Calu3 (cell line): ENCODE results near the gene FARS2. TPM values are rescaled to one million over a fixed set of nuclear protein-coding genes. Genes with fewer than 3 reads are reported as not detected.

ENCODE experiments used
- BruUV-seq: library from RNA; stranded (reverse); fragments of 400-500 nt; replicated peaks from 2 replicates; lab custom pipeline; 2021; lab: Mats Ljungman, UMichigan
- CTCF ChIA-PET: fragments of 300-600 bp; sonication (Branson Sonifier 250); formaldehyde crosslinking; loops from one replicate; lab custom pipeline; 2022; ENCODE audit warnings: antibody characterized with exemption; lab: Charles Lee
- DNase-seq: peaks from one replicate; pipeline ENCODE4 v3.0.0; 2022
- H3K27ac Mint-ChIP-seq: one replicate; pipeline ENCODE4 v1.8.0; 2022; ENCODE audit warnings: mixed read lengths; ENCODE audit not compliant: unreplicated experiment
- H3K27me3 Mint-ChIP-seq: one replicate; pipeline ENCODE4 v1.8.0; 2022; ENCODE audit warnings: mixed read lengths; ENCODE audit not compliant: unreplicated experiment
- H3K36me3 Mint-ChIP-seq: one replicate; pipeline ENCODE4 v1.8.0; 2022; ENCODE audit warnings: mild to moderate bottlenecking, moderate library complexity, mixed read lengths; ENCODE audit not compliant: insufficient read depth, unreplicated experiment
- H3K4me1 Mint-ChIP-seq: one replicate; pipeline ENCODE4 v1.8.0; 2022; ENCODE audit warnings: mild to moderate bottlenecking, low read depth, mixed read lengths; ENCODE audit not compliant: unreplicated experiment
- H3K4me3 Mint-ChIP-seq: one replicate; pipeline ENCODE4 v1.8.0; 2022; ENCODE audit warnings: mild to moderate bottlenecking, low read depth, moderate library complexity, mixed read lengths; ENCODE audit not compliant: unreplicated experiment
- H3K9me3 Mint-ChIP-seq: one replicate; pipeline ENCODE4 v1.8.0; 2022; ENCODE audit warnings: low read depth, mixed read lengths; ENCODE audit not compliant: unreplicated experiment
- intact Hi-C: fragments of 100-400 bp; cut with micrococcal nuclease; formaldehyde crosslinking; loops from one replicate; pipeline ENCODE4 v1.10.0; 2022; ENCODE audit not compliant: unreplicated experiment
- total RNA-seq: library from RNA; stranded (reverse); gene quantifications from 2 replicates; pipeline ENCODE4 v1.2.3, GENCODE V29; 2022
- TF ChIP-seq, protein P1 (sequence below): fragments of 200-600 bp; IDR thresholded peaks from one replicate; pipeline ENCODE4 v1.8.0; 2022; ENCODE audit warnings: antibody characterized with exemption; ENCODE audit not compliant: unreplicated experiment

The FARS2 gene
- total RNA-seq, 1 experiment from 2014 or later = 13.4 TPM

DNA sequence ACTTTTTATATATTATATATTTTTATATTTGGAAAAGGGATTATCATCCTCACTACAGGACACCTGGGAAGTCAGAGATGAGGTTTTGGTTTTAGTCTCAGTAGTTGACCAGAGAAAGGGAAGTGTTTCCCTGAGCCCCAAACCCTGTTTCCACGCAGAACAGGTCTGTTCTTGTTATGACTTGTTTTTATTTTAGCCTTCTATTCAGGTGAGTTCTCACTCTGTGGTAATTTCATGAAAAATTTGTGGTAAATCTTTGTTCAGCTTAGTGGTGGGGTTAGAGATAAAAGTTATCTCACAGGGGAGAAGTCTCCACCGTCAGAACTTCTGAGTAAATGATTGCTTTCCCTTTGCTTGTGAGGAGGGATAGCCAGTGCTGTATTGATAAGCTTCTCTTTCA is 224.9 kb downstream of the FARS2 start:
- no peaks in the 10 kb centered on the region for H3K4me1 Mint-ChIP-seq
- CTCF ChIA-PET = no interaction called here
- no peaks in the 10 kb centered on the region for H3K9me3 Mint-ChIP-seq
- no peaks in the 10 kb centered on the region for H3K36me3 Mint-ChIP-seq
- no peak for DNase-seq
- H3K27ac Mint-ChIP-seq = no peak overlapping the region
- H3K4me3 Mint-ChIP-seq = no peak overlapping the region
- TF ChIP-seq, protein P1, sequence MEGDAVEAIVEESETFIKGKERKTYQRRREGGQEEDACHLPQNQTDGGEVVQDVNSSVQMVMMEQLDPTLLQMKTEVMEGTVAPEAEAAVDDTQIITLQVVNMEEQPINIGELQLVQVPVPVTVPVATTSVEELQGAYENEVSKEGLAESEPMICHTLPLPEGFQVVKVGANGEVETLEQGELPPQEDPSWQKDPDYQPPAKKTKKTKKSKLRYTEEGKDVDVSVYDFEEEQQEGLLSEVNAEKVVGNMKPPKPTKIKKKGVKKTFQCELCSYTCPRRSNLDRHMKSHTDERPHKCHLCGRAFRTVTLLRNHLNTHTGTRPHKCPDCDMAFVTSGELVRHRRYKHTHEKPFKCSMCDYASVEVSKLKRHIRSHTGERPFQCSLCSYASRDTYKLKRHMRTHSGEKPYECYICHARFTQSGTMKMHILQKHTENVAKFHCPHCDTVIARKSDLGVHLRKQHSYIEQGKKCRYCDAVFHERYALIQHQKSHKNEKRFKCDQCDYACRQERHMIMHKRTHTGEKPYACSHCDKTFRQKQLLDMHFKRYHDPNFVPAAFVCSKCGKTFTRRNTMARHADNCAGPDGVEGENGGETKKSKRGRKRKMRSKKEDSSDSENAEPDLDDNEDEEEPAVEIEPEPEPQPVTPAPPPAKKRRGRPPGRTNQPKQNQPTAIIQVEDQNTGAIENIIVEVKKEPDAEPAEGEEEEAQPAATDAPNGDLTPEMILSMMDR = no peak
- no peaks in the 10 kb centered on the region for H3K27me3 Mint-ChIP-seq
- BruUV-seq = no TSS peak
- intact Hi-C loops = no loop called here

DNA sequence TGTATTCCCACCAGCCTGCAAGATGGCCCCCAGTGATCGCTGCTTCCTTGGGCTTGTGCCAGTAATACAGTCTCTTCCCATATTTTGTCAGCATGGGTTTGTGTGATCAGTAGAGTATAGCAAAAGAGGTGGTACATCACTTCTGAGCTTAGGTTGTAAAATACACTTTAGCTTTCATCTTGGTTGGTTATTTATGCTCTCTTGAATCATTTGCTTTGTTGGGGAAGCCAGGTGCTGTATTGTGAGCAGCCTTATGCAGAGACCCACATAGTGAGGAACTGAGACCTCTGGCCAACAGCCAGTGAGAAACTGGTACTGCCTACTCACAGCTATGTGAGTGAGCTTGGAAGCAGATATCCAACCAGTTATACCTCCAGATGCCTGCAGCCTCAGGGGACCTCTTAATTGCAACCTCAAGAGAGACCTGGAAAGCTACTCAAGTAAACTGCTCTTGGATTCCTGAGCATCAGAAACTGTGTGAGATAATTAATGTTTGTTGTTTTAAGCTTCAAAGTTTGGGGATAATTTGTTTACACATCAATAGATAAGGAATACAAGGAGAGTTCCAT is 229.3 kb downstream of the FARS2 start:
- H3K27ac Mint-ChIP-seq = no peak overlapping the region
- CTCF ChIA-PET = no interaction called here
- DNase-seq = no peak
- no peaks in the 10 kb centered on the region for H3K9me3 Mint-ChIP-seq
- intact Hi-C loops = no loop called here
- H3K27me3 Mint-ChIP-seq = no peaks in the 10 kb centered on the region
- no TSS peak for BruUV-seq
- no peaks in the 10 kb centered on the region for H3K4me1 Mint-ChIP-seq
- H3K36me3 Mint-ChIP-seq = no peaks in the 10 kb centered on the region
- TF ChIP-seq, protein P1 = no peak
- no peak overlapping the region for H3K4me3 Mint-ChIP-seq

DNA sequence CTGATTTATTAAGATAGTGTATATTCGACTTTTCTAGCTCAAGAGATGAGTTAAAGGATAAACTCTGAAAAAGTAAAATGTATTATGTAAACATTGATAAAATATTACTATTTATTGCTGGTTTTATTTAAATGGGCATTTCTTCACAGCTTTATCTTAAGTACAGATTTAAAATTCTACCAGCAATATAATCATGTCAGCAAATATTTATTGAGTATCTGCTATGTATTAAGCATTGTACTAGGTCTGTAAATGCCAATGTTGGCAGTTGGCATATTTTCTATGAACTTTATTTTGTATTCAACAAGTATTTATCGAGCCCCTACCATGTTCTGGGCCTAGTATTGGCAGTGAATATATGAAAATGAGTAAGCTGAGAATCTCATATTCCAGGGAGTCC is 231.0 kb downstream of the FARS2 start:
- Mint-ChIP-seq H3K4me3 (no peak overlapping the region), H3K4me1 (no peaks in the 10 kb centered on the region), H3K9me3 (no peaks in the 10 kb centered on the region), H3K36me3 (no peaks in the 10 kb centered on the region), H3K27me3 (no peaks in the 10 kb centered on the region), H3K27ac (no peak overlapping the region)
- CTCF ChIA-PET = no interaction called here
- no TSS peak for BruUV-seq
- intact Hi-C loops = no loop called here
- DNase-seq = no peak
- TF ChIP-seq, protein P1 = no peak

DNA sequence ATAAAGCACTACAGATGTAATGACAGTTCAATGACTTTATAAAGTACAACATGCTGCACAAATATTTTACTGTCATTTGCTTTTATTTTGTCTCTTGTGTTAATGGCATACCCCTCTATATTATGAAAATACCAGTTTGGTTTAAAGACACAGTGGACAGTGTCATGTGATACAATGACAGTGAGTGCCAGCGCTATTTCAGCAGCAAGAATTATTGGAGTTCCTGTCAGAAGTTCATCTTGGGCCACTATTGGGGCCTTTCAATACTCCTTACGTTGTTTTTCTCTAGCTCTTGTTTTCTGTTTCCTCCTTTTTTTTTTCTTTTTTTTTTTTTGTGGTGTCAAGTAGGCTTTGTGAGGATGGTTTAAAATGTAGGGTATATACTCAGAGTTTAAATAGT is 232.5 kb downstream of the FARS2 start:
- Mint-ChIP-seq H3K4me3 (no peak overlapping the region), H3K27ac (no peak overlapping the region), H3K9me3 (no peaks in the 10 kb centered on the region), H3K4me1 (no peaks in the 10 kb centered on the region), H3K27me3 (no peaks in the 10 kb centered on the region), H3K36me3 (no peaks in the 10 kb centered on the region)
- no TSS peak for BruUV-seq
- CTCF ChIA-PET = interaction anchor here (0.7 kb wide), 1 partner anchor 835 kb away, joined by 3 read pairs; no protein-coding TSS in a partner anchor
- no peak for DNase-seq
- TF ChIP-seq, protein P1 = no peak
- intact Hi-C loops = no loop called here
